H1 (cell line): ENCODE results near the gene TXNL4A. TPM values are rescaled to one million over a fixed set of nuclear protein-coding genes. Genes with fewer than 3 reads are reported as not detected.

ENCODE experiments used
- CEBPB ChIP-seq: IDR thresholded peaks from 2 replicates; pipeline ENCODE4 v1.6.1; 2012; ENCODE audit warnings: low read depth, low read length
- CHD1 ChIP-seq: IDR thresholded peaks from 2 replicates; pipeline ENCODE4 v1.6.1; 2012; ENCODE audit warnings: low read depth, low read length, improper control_type of control experiment
- CHD7 ChIP-seq: fragments of 300-600 bp; sonication (generic); IDR thresholded peaks from 2 replicates; pipeline ENCODE4 v1.7.1; 2012; ENCODE audit warnings: low read length, moderate library complexity, mild to moderate bottlenecking, inconsistent platforms; ENCODE audit not compliant: insufficient replicate concordance
- CREB1 ChIP-seq: IDR thresholded peaks from 2 replicates; pipeline ENCODE4 v1.6.1; 2012; ENCODE audit warnings: inconsistent platforms
- GTF2F1 ChIP-seq: IDR thresholded peaks from 2 replicates; pipeline ENCODE4 v1.6.1; 2012; ENCODE audit warnings: low read depth, low read length, improper control_type of control experiment, borderline replicate concordance
- KDM5A ChIP-seq: fragments of 200-600 bp; IDR thresholded peaks from 2 replicates; pipeline ENCODE4 v1.7.1; 2012; ENCODE audit warnings: mild to moderate bottlenecking, low read length, inconsistent platforms, mixed read lengths
- MAFK ChIP-seq: IDR thresholded peaks from 2 replicates; pipeline ENCODE4 v1.6.1; 2012; ENCODE audit warnings: low read depth, mild to moderate bottlenecking, improper control_type of control experiment, low read length
- POLR2AphosphoS5 ChIP-seq: IDR thresholded peaks from 2 replicates; pipeline ENCODE4 v1.6.1; 2011; ENCODE audit warnings: low read depth, low read length
- RNF2 ChIP-seq: fragments of 200-900, 300-1000 bp; sonication (generic); IDR thresholded peaks from 2 replicates; pipeline ENCODE4 v1.7.1; 2016; ENCODE audit warnings: borderline replicate concordance, low read depth, mild to moderate bottlenecking, antibody characterized with exemption, low read length; ENCODE audit not compliant: poor library complexity, severe bottlenecking; ENCODE audit errors: missing control alignments
- RXRA ChIP-seq: IDR thresholded peaks from 2 replicates; pipeline ENCODE4 v1.6.1; 2011; ENCODE audit warnings: low read depth, mild to moderate bottlenecking, low read length, moderate library complexity; ENCODE audit not compliant: insufficient read depth
- SAP30 ChIP-seq: fragments of 300-600 bp; sonication (generic); IDR thresholded peaks from 2 replicates; pipeline ENCODE4 v1.7.1; 2012; ENCODE audit warnings: low read length, moderate library complexity, mild to moderate bottlenecking, inconsistent platforms; ENCODE audit not compliant: insufficient read depth, insufficient replicate concordance
- TAF7 ChIP-seq: optimal IDR thresholded peaks from 2 replicates; pipeline ENCODE3; 2011; ENCODE audit warnings: low read depth, mild to moderate bottlenecking, inconsistent platforms, low read length, moderate library complexity, borderline replicate concordance
- polyA plus RNA-seq, 7 experiments: library from polyadenylated mRNA; depleted of rRNA in 3 of 7; stranded (reverse) in 5 of 7; unstranded in 2 of 7; fragments of >200 nt in 5 of 7; fragments of 200-250 nt in 2 of 7; gene quantifications; 1 replicate in 5 of 7; 2 replicates in 1 of 7; 4 replicates in 1 of 7; pipeline versions ENCODE4 v1.2.1 to v1.2.3, GENCODE V29; 2011 to 2013; ENCODE audit warnings: missing spikeins in 2 of 7, mixed read lengths in 2 of 7
- total RNA-seq: library from RNA; stranded (reverse); fragmentation: NEBNext Ultra II Directional; extraction: Animal tissue kit (Norgen Biotek cat#: 25700); gene quantifications from 2 replicates; pipeline ENCODE4 v1.2.1, GENCODE V29; 2021

Gene TXNL4A
- total and polyA plus RNA-seq, 2 of the 8 experiments (the other 6 are each of a cell fraction or from before 2014, with no cell fraction given) = 169 to 181 TPM

- TF ChIP-seq CHD7 (no peak), TAF7 (no peak), CHD1 (no peak), MAFK (no peak), GTF2F1 (no peak), POLR2AphosphoS5 (no peak), KDM5A (no peak), CEBPB (no peak), SAP30 (no peak), RXRA (no peak), CREB1 (no peak), RNF2 (no peak)
These were observed 15.6 kb downstream of the TXNL4A start (continued) for GRCh38 chr18:79972720-79973119.
